GM23338 (cell line): ENCODE measurements around the gene FN1. TPM values are rescaled to one million over a fixed set of nuclear protein-coding genes. Genes with fewer than 3 reads are reported as not detected.

ENCODE experiments used
- ATAC-seq: fragments of 200-7000 bp; cut with Tn5 transposase; 3 replicates; pipeline ENCODE4 v1.9.1; 2020
- DNase-seq: peaks from one replicate; pipeline ENCODE4 v3.0.0-alpha.2; 2015; ENCODE audit warnings: low spot score
- H2AFZ ChIP-seq: fragments of 200-600 bp; sonication (generic); 2 replicates; pipeline ENCODE4 v1.8.0; 2016; ENCODE audit warnings: antibody characterized with exemption, mild to moderate bottlenecking, moderate library complexity
- H3F3A ChIP-seq: fragments of 200-600 bp; sonication (generic); replicated peaks from 2 replicates; pipeline ENCODE4 v1.8.0; 2017; ENCODE audit warnings: antibody characterized with exemption, mixed run types, low read depth
- H3K27ac ChIP-seq: fragments of 200-600 bp; sonication (generic); 2 replicates; pipeline ENCODE4 v1.6.1; 2016; ENCODE audit warnings: low read depth
- H3K27me3 ChIP-seq: fragments of 200-600 bp; sonication (generic); 2 replicates; pipeline ENCODE4 v1.8.0; 2016; ENCODE audit warnings: mild to moderate bottlenecking, mixed run types, moderate library complexity; ENCODE audit not compliant: insufficient read depth
- H3K36me3 ChIP-seq: fragments of 200-600 bp; sonication (generic); 2 replicates; pipeline ENCODE4 v1.8.0; 2016; ENCODE audit warnings: mild to moderate bottlenecking; ENCODE audit not compliant: insufficient read depth
- H3K4me1 ChIP-seq: fragments of 200-600 bp; sonication (generic); 2 replicates; pipeline ENCODE4 v1.8.0; 2016; ENCODE audit warnings: mild to moderate bottlenecking, moderate library complexity; ENCODE audit not compliant: insufficient read depth
- H3K4me2 ChIP-seq: fragments of 200-600 bp; sonication (generic); 2 replicates; pipeline ENCODE4 v1.7.1; 2017; ENCODE audit warnings: mixed run types
- H3K4me3 ChIP-seq: fragments of 200-600 bp; sonication (generic); 2 replicates; pipeline ENCODE4 v1.6.1; 2016; ENCODE audit warnings: mixed run types
- H3K79me2 ChIP-seq: fragments of 200-600 bp; sonication (generic); replicated peaks from 2 replicates; pipeline ENCODE4 v1.8.0; 2017; ENCODE audit warnings: mild to moderate bottlenecking; ENCODE audit not compliant: insufficient read depth
- H3K9me2 ChIP-seq: fragments of 200-600 bp; sonication (generic); 2 replicates; pipeline ENCODE4 v1.8.0; 2017; ENCODE audit not compliant: insufficient read depth
- H4K20me1 ChIP-seq: fragments of 200-600 bp; sonication (generic); replicated peaks from 2 replicates; pipeline ENCODE4 v1.8.0; 2017; ENCODE audit warnings: mild to moderate bottlenecking; ENCODE audit not compliant: insufficient read depth
- H3K27ac Mint-ChIP-seq: 2 replicates; pipeline ENCODE4 v1.8.0; 2020; ENCODE audit warnings: inconsistent platforms, mild to moderate bottlenecking, moderate library complexity, mixed read lengths
- H3K27me3 Mint-ChIP-seq: 3 replicates; pipeline ENCODE4 v1.8.0; 2022; ENCODE audit warnings: low read depth, mild to moderate bottlenecking, moderate library complexity, mixed read lengths, inconsistent platforms; ENCODE audit not compliant: insufficient read depth, poor library complexity
- H3K36me3 Mint-ChIP-seq: 3 replicates; pipeline ENCODE4 v1.8.0; 2021; ENCODE audit warnings: low read depth, mild to moderate bottlenecking, inconsistent platforms, moderate library complexity, mixed read lengths
- H3K4me1 Mint-ChIP-seq: 3 replicates; pipeline ENCODE4 v1.8.0; 2020; ENCODE audit warnings: mild to moderate bottlenecking, inconsistent platforms, mixed read lengths
- H3K4me3 Mint-ChIP-seq: 3 replicates; pipeline ENCODE4 v1.8.0; 2021; ENCODE audit warnings: moderate library complexity, mild to moderate bottlenecking, inconsistent platforms, mixed read lengths
- H3K9me3 Mint-ChIP-seq: 3 replicates; pipeline ENCODE4 v1.8.0; 2020; ENCODE audit warnings: moderate library complexity, mild to moderate bottlenecking, inconsistent platforms, mixed read lengths
- CREB1 ChIP-seq: fragments of 250-450 bp; sonication (Bioruptor Pico); IDR thresholded peaks from 2 replicates; pipeline ENCODE4 v1.5.0; 2020; ENCODE audit warnings: low read depth, mild to moderate bottlenecking, moderate library complexity
- EZH2 ChIP-seq: fragments of 200-600 bp; sonication (generic); IDR thresholded peaks from one replicate; pipeline ENCODE4 v1.8.0; 2017; ENCODE audit warnings: antibody characterized with exemption, mild to moderate bottlenecking, low read depth; ENCODE audit not compliant: unreplicated experiment
- EZH2phosphoT487 ChIP-seq: fragments of 200-600 bp; sonication (generic); IDR thresholded peaks from one replicate; pipeline ENCODE4 v1.8.1; 2018; ENCODE audit warnings: antibody characterized with exemption; ENCODE audit not compliant: unreplicated experiment
- JUNB ChIP-seq: IDR thresholded peaks from one replicate; pipeline ENCODE4 v1.6.1; 2016; ENCODE audit warnings: antibody characterized with exemption; ENCODE audit not compliant: unreplicated experiment
- POLR2AphosphoS5 ChIP-seq: IDR thresholded peaks from 2 replicates; pipeline ENCODE4 v1.6.1; 2016; ENCODE audit warnings: antibody characterized with exemption, low read depth
- STAT1 ChIP-seq: IDR thresholded peaks from one replicate; pipeline ENCODE4 v1.6.1; 2016; ENCODE audit warnings: antibody characterized with exemption; ENCODE audit not compliant: unreplicated experiment
- ZNF114 ChIP-seq: fragments of 250-450 bp; sonication (Bioruptor Pico); IDR thresholded peaks from 2 replicates; pipeline ENCODE4 v1.5.0; 2020; ENCODE audit warnings: mild to moderate bottlenecking, moderate library complexity
- ZNF331 ChIP-seq: fragments of 250-450 bp; sonication (Bioruptor Pico); IDR thresholded peaks from 2 replicates; pipeline ENCODE4 v1.5.0; 2020; ENCODE audit warnings: low read depth, mild to moderate bottlenecking, moderate library complexity
- polyA plus RNA-seq: library from polyadenylated mRNA; unstranded; fragments of >200 nt; fragmentation: Nextera tagmentation; extraction: Ambion mirVana; gene quantifications from 2 replicates; pipeline ENCODE4 v1.2.1, GENCODE V29; 2016
- total RNA-seq: library from RNA; depleted of rRNA; stranded (reverse); fragments of >200 nt; shearing (Covaris generic); gene quantifications from 2 replicates; pipeline ENCODE4 v1.2.3, GENCODE V29; 2014
- TF ChIP-seq, protein P1 (sequence below): IDR thresholded peaks from one replicate; pipeline ENCODE4 v1.6.1; 2018; ENCODE audit warnings: antibody characterized with exemption; ENCODE audit not compliant: unreplicated experiment
- TF ChIP-seq, protein P2 (sequence below), 2 experiments: fragments of 200-600 bp in 1 of 2; sonication (generic) in 1 of 2; conservative IDR thresholded peaks; 2 replicates each; pipeline versions ENCODE4 v1.5.1 to v1.6.1; 2016 to 2017; ENCODE audit warnings: antibody characterized with exemption in 2 of 2, low read depth in 2 of 2, mild to moderate bottlenecking in 2 of 2, moderate library complexity in 1 of 2
- TF ChIP-seq, protein P3 (sequence below): IDR thresholded peaks from 2 replicates; pipeline ENCODE4 v1.6.1; 2016; ENCODE audit warnings: antibody characterized with exemption

FN1 gene
- total and polyA plus RNA-seq, 2 experiments from 2014 or later: 79.6 to 255 TPM

DNA sequence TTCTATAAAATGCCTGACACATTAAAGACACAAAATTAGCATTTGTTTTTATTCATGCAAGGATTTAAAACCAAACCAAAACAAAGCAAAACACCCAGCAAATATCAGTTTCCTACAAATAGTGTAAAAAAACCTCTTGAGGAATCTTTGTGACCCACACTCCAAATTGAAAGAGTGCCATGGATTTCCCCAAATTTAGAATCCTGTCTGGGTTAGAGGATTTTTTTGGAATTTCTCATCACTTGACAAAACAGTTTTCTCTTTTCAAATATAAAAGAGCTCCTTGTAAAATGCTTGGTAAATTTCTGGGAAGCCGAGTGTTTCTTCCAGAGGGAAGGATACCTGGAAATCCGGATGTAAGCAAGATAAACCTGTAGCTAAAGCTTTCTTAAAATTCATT, 1.7 kb upstream of the FN1 start (continued):
- TF ChIP-seq, protein P1, sequence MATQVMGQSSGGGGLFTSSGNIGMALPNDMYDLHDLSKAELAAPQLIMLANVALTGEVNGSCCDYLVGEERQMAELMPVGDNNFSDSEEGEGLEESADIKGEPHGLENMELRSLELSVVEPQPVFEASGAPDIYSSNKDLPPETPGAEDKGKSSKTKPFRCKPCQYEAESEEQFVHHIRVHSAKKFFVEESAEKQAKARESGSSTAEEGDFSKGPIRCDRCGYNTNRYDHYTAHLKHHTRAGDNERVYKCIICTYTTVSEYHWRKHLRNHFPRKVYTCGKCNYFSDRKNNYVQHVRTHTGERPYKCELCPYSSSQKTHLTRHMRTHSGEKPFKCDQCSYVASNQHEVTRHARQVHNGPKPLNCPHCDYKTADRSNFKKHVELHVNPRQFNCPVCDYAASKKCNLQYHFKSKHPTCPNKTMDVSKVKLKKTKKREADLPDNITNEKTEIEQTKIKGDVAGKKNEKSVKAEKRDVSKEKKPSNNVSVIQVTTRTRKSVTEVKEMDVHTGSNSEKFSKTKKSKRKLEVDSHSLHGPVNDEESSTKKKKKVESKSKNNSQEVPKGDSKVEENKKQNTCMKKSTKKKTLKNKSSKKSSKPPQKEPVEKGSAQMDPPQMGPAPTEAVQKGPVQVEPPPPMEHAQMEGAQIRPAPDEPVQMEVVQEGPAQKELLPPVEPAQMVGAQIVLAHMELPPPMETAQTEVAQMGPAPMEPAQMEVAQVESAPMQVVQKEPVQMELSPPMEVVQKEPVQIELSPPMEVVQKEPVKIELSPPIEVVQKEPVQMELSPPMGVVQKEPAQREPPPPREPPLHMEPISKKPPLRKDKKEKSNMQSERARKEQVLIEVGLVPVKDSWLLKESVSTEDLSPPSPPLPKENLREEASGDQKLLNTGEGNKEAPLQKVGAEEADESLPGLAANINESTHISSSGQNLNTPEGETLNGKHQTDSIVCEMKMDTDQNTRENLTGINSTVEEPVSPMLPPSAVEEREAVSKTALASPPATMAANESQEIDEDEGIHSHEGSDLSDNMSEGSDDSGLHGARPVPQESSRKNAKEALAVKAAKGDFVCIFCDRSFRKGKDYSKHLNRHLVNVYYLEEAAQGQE: no peak
- TF ChIP-seq STAT1: no peak
- TF ChIP-seq POLR2AphosphoS5: no peak
- TF ChIP-seq, protein P2, sequence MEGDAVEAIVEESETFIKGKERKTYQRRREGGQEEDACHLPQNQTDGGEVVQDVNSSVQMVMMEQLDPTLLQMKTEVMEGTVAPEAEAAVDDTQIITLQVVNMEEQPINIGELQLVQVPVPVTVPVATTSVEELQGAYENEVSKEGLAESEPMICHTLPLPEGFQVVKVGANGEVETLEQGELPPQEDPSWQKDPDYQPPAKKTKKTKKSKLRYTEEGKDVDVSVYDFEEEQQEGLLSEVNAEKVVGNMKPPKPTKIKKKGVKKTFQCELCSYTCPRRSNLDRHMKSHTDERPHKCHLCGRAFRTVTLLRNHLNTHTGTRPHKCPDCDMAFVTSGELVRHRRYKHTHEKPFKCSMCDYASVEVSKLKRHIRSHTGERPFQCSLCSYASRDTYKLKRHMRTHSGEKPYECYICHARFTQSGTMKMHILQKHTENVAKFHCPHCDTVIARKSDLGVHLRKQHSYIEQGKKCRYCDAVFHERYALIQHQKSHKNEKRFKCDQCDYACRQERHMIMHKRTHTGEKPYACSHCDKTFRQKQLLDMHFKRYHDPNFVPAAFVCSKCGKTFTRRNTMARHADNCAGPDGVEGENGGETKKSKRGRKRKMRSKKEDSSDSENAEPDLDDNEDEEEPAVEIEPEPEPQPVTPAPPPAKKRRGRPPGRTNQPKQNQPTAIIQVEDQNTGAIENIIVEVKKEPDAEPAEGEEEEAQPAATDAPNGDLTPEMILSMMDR (conservative IDR thresholded peaks at IDR 0.05; ENCODE audit: low read depth in 2 of 2): no peak
- no peak for TF ChIP-seq JUNB
- no peak for TF ChIP-seq ZNF331 (CRISPR knock-in tag)
- TF ChIP-seq CREB1 (CRISPR knock-in tag): no peak
- TF ChIP-seq EZH2: no peak

DNA sequence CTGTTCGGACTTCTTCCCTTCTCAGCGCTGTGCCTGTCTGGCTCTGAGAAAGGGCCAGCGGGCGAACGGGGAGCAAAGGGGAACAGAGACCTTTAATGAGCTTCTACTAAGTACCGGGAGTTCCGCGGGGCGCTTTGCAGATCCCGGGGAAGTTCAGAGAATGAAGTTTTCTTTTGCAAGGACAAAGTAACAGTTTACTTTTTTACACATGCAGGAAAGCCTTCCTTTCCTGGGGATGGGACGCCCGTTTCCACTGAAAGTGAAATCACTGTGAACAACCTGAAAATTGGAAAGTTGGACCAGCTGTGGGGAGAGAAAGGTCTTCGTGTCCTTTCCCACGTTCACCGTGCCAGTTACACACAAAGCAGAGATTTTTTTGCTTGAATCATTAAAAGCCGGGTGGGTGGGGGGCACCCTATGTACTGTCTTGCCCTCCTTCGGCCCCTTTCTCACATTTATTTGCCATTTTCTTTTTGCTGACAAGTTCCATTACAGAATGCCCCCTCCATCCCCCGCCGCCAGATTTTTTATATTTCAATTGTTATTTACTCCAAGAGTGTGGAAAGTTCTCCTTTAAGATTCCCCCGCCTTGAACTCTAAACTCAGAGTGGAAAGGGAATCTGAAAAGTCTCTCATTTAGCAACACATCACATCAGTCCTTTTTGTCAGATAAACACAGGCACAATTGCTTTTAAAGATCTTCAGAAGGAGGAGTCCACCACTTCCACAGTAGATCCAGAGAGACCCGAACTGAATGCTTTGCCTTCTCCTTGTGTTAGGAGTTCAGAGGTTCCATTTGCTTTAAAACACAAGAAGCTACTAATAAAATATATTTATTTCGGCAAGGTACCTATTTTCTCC, 1.1 kb upstream of the FN1 start:
- H3K4me3 ChIP-seq: peak overlapping the region; percentile 84
- H3K27me3 Mint-ChIP-seq: peaks cover 8% of the 10 kb centered on the region
- H3K4me3 Mint-ChIP-seq: peak overlapping the region; percentile 92
- H3K27ac Mint-ChIP-seq: peak overlapping the region; percentile 97
- peaks cover 29% of the 10 kb centered on the region for H3K4me1 Mint-ChIP-seq
- no peaks in the 10 kb centered on the region for H4K20me1 ChIP-seq
- peaks cover 10% of the 10 kb centered on the region for H3K36me3 Mint-ChIP-seq
- peaks cover 7% of the 10 kb centered on the region; the same call in 1 of the 2 replicates for H3K79me2 ChIP-seq
- H2AFZ ChIP-seq: peak overlapping the region; percentile 77
- H3K4me2 ChIP-seq: peak overlapping the region; percentile 93
- no peaks in the 10 kb centered on the region for H3K27me3 ChIP-seq
- peaks cover 7% of the 10 kb centered on the region; the same call in 1 of the 2 replicates for H3K36me3 ChIP-seq
- no peaks in the 10 kb centered on the region for H3K9me2 ChIP-seq
- peak; percentile 63 for DNase-seq
- H3K9me3 Mint-ChIP-seq: no peaks in the 10 kb centered on the region
- H3F3A ChIP-seq: no peaks in the 10 kb centered on the region
- H3K4me1 ChIP-seq: peaks cover 18% of the 10 kb centered on the region
- ATAC-seq: peak; percentile 55
- peak overlapping the region; percentile 98 for H3K27ac ChIP-seq
- TF ChIP-seq EZH2: no peak
- TF ChIP-seq STAT1: no peak
- no peak for TF ChIP-seq ZNF114
- no peak for TF ChIP-seq EZH2phosphoT487
- no peak for TF ChIP-seq POLR2AphosphoS5
- no peak for TF ChIP-seq CREB1 (CRISPR knock-in tag)
- TF ChIP-seq, protein P1: no peak
- TF ChIP-seq, protein P2 (conservative IDR thresholded peaks at IDR 0.05; ENCODE audit: low read depth in 2 of 2): no peak
- TF ChIP-seq, protein P3, sequence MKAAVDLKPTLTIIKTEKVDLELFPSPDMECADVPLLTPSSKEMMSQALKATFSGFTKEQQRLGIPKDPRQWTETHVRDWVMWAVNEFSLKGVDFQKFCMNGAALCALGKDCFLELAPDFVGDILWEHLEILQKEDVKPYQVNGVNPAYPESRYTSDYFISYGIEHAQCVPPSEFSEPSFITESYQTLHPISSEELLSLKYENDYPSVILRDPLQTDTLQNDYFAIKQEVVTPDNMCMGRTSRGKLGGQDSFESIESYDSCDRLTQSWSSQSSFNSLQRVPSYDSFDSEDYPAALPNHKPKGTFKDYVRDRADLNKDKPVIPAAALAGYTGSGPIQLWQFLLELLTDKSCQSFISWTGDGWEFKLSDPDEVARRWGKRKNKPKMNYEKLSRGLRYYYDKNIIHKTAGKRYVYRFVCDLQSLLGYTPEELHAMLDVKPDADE: no peak
